ENCODE results near the gene LMO1. TPM values are rescaled to one million over a fixed set of nuclear protein-coding genes. Genes with fewer than 3 reads are reported as not detected.

Gene LMO1
- total and polyA plus RNA-seq, 2 experiments from 2014 or later: 0.33 TPM; not detected in 1

GRCh38 chr11:8258784-8259183 lies 4.9 kb downstream of the LMO1 start:
- H2AFZ ChIP-seq: no peak overlapping the region
- peaks cover 35% of the 10 kb centered on the region for H3K27me3 ChIP-seq
- H4K20me1 ChIP-seq (ENCODE audit: insufficient read depth, poor library complexity, severe bottlenecking): no peaks in the 10 kb centered on the region
- no peak for DNase-seq (ENCODE audit: low spot score)
- H3K27ac ChIP-seq: no peak overlapping the region
- H3K79me2 ChIP-seq: no peaks in the 10 kb centered on the region
- H3K9me3 ChIP-seq (ENCODE audit: low read depth): no peaks in the 10 kb centered on the region
- H3K4me1 ChIP-seq (ENCODE audit: insufficient read depth): peaks cover 5% of the 10 kb centered on the region
- no peaks in the 10 kb centered on the region for H3K36me3 ChIP-seq (replicated peaks; ENCODE audit: insufficient read depth, low read depth)
- no peak for TF ChIP-seq EZH2phosphoT487 (IDR thresholded peaks at IDR 0.05; ENCODE audit: low read depth, severe bottlenecking, unreplicated experiment)
- TF ChIP-seq EZH2 (IDR thresholded peaks at IDR 0.05; ENCODE audit: borderline replicate concordance): no peak
- TF ChIP-seq CTCF (IDR thresholded peaks at IDR 0.05; ENCODE audit: poor library complexity): no peak
- H3K4me2 ChIP-seq: no peak overlapping the region
- WGBS (ENCODE audit: low lambda C conversion rate, missing lambda C conversion rate): 85% methylated on average over 9 of the region's 9 CpGs
- no peak overlapping the region for H3K4me3 ChIP-seq
- no peaks in the 10 kb centered on the region for H3K9me2 ChIP-seq (replicated peaks; ENCODE audit: insufficient read depth)

GRCh38 chr11:8258289-8258688 lies 5.4 kb downstream of the LMO1 start:
- DNase-seq (ENCODE audit: low spot score): no peak

GRCh38 chr11:8257003-8257664 lies 6.5 kb downstream of the LMO1 start:
- Histone ChIP-seq H3K79me2 (no peaks in the 10 kb centered on the region), H2AFZ (no peak overlapping the region), H3K9me3 (ENCODE audit: low read depth) (no peaks in the 10 kb centered on the region), H4K20me1 (ENCODE audit: insufficient read depth, poor library complexity, severe bottlenecking) (no peaks in the 10 kb centered on the region), H3K36me3 (replicated peaks; ENCODE audit: insufficient read depth, low read depth) (no peaks in the 10 kb centered on the region), H3K4me2 (no peak overlapping the region), H3K9me2 (replicated peaks; ENCODE audit: insufficient read depth) (no peaks in the 10 kb centered on the region), H3K4me3 (no peak overlapping the region), H3K27ac (no peak overlapping the region), H3K4me1 (ENCODE audit: insufficient read depth) (peaks cover under 1% of the 10 kb centered on the region), H3K27me3 (peaks cover 23% of the 10 kb centered on the region)
- TF ChIP-seq EZH2phosphoT487 (IDR thresholded peaks at IDR 0.05; ENCODE audit: low read depth, severe bottlenecking, unreplicated experiment): no peak
- TF ChIP-seq CTCF (IDR thresholded peaks at IDR 0.05; ENCODE audit: poor library complexity): no peak
- TF ChIP-seq EZH2 (IDR thresholded peaks at IDR 0.05; ENCODE audit: borderline replicate concordance): no peak
- DNase-seq (ENCODE audit: low spot score): no peak
- 82% methylated on average over 4 of the region's 4 CpGs for WGBS (ENCODE audit: low lambda C conversion rate, missing lambda C conversion rate)

More at GRCh38 chr11:8258289-8258688, 5.4 kb downstream of the LMO1 start:
- Histone ChIP-seq H3K9me3 (ENCODE audit: low read depth) (no peaks in the 10 kb centered on the region), H2AFZ (no peak overlapping the region), H3K4me2 (no peak overlapping the region), H3K79me2 (no peaks in the 10 kb centered on the region), H4K20me1 (ENCODE audit: insufficient read depth, poor library complexity, severe bottlenecking) (no peaks in the 10 kb centered on the region), H3K27ac (no peak overlapping the region), H3K4me1 (ENCODE audit: insufficient read depth) (peaks cover 5% of the 10 kb centered on the region), H3K4me3 (no peak overlapping the region), H3K36me3 (replicated peaks; ENCODE audit: insufficient read depth, low read depth) (no peaks in the 10 kb centered on the region), H3K27me3 (peaks cover 31% of the 10 kb centered on the region), H3K9me2 (replicated peaks; ENCODE audit: insufficient read depth) (no peaks in the 10 kb centered on the region)
- 90% methylated on average over 5 of the region's 5 CpGs for WGBS (ENCODE audit: low lambda C conversion rate, missing lambda C conversion rate)
- TF ChIP-seq CTCF (IDR thresholded peaks at IDR 0.05; ENCODE audit: poor library complexity) (no peak), EZH2phosphoT487 (IDR thresholded peaks at IDR 0.05; ENCODE audit: low read depth, severe bottlenecking, unreplicated experiment) (no peak), EZH2 (IDR thresholded peaks at IDR 0.05; ENCODE audit: borderline replicate concordance) (no peak)
